Suprapubic skin (tissue), 4 donors: ENCODE results near the gene COL11A1.

Source experiments
- EP300 ChIP-seq: sonication (generic); formaldehyde crosslinking; IDR thresholded peaks from one replicate; pipeline ENCODE4 v1.6.1; 2017; ENCODE audit warnings: antibody characterized with exemption
- POLR2AphosphoS5 ChIP-seq, 3 donors: sonication (generic); formaldehyde crosslinking; IDR thresholded peaks; one replicate each; pipeline ENCODE4 v1.6.1; 2017; ENCODE audit warnings: antibody characterized with exemption in 3 of 3
- TF ChIP-seq, protein P1 (sequence below), 2 donors: fragments of 200-600 bp in 1 of 2; fragments of 450-650 bp in 1 of 2; sonication (generic) in 1 of 2; IDR thresholded peaks; one replicate each; pipeline ENCODE4 v1.5.1; 2016 to 2019; ENCODE audit warnings: antibody characterized with exemption in 2 of 2, mild to moderate bottlenecking in 1 of 2, moderate library complexity in 1 of 2

DNA sequence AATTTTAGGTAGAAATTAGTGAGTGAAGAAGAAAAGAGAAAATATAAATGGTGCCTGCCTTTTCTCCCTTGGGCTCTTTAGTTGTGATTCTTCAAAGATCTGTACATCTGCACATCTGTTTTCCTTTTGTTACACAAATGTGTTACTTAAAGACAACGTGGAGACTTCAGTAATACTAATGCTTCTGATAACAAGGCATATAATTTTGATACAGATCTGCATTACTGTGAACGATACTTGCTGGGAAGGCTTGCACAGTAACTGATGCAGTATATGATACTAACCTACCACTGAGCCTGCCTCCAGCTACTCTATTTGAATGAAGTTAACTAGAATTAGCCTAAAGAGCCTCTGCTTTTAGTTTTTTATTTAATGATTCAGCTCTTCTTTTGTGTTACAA, 244.6 kb downstream of the COL11A1 start:
- TF ChIP-seq, protein P1, sequence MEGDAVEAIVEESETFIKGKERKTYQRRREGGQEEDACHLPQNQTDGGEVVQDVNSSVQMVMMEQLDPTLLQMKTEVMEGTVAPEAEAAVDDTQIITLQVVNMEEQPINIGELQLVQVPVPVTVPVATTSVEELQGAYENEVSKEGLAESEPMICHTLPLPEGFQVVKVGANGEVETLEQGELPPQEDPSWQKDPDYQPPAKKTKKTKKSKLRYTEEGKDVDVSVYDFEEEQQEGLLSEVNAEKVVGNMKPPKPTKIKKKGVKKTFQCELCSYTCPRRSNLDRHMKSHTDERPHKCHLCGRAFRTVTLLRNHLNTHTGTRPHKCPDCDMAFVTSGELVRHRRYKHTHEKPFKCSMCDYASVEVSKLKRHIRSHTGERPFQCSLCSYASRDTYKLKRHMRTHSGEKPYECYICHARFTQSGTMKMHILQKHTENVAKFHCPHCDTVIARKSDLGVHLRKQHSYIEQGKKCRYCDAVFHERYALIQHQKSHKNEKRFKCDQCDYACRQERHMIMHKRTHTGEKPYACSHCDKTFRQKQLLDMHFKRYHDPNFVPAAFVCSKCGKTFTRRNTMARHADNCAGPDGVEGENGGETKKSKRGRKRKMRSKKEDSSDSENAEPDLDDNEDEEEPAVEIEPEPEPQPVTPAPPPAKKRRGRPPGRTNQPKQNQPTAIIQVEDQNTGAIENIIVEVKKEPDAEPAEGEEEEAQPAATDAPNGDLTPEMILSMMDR (IDR thresholded peaks at IDR 0.05): no peak
- TF ChIP-seq POLR2AphosphoS5 (IDR thresholded peaks at IDR 0.05) (no peak), EP300 (no peak)
